ENCODE data around the gene CPNE8.
A peak's percentile ranks its signal among the peaks of the same experiment; 100 is the strongest.
"Not testable (repeated sequence)": the region's sequence is repeated elsewhere in the genome, so short reads cannot be mapped to it uniquely, and the experiment has no call there.

The CPNE8 gene

GRCh38 chr12:38776647-38777046, 128.7 kb downstream of the CPNE8 start:
- Mint-ChIP-seq H3K27me3 (no peaks in the 10 kb centered on the region), H3K4me1 (ENCODE audit: low read depth in 2 of 2) (peaks cover 0 to 2% of the 10 kb centered on the region in 2 donors), H3K27ac (no peak overlapping the region), H3K4me3 (no peak overlapping the region), H3K9me3 (peaks cover 0 to 6% of the 10 kb centered on the region in 2 donors), H3K36me3 (ENCODE audit: insufficient read depth) (no peaks in the 10 kb centered on the region)
- DNase-seq (no peak), ATAC-seq (replicated peaks) (no peak)

- Mint-ChIP-seq H3K27me3 (no peaks in the 10 kb centered on the region), H3K27ac (no peak overlapping the region), H3K4me1 (ENCODE audit: low read depth in 2 of 2) (peaks cover 0 to 2% of the 10 kb centered on the region in 2 donors), H3K4me3 (no peak overlapping the region), H3K36me3 (ENCODE audit: insufficient read depth) (no peaks in the 10 kb centered on the region), H3K9me3 (peaks cover 0 to 6% of the 10 kb centered on the region in 2 donors)
- no peak for ATAC-seq (replicated peaks)
- no peak for DNase-seq
Observed at GRCh38 chr12:38775457-38775856, 129.9 kb downstream of the CPNE8 start.

- ATAC-seq (replicated peaks) (no peak), DNase-seq (no peak)
- no peaks in the 10 kb centered on the region for H3K27me3 Mint-ChIP-seq
- H3K9me3 Mint-ChIP-seq = no peaks in the 10 kb centered on the region
- H3K36me3 Mint-ChIP-seq (ENCODE audit: insufficient read depth) = no peaks in the 10 kb centered on the region
- H3K27ac Mint-ChIP-seq = peak overlapping the region in 1 of 2 donors; percentile 81
- H3K4me1 Mint-ChIP-seq (ENCODE audit: low read depth in 2 of 2) = peaks cover 0 to 2% of the 10 kb centered on the region in 2 donors
- H3K4me3 Mint-ChIP-seq = no peak overlapping the region
Observed at GRCh38 chr12:38772437-38772836, 133.0 kb downstream of the CPNE8 start.

- ATAC-seq (replicated peaks) (peak; percentile 76), DNase-seq (peak in 1 of 3 experiments; percentile 3)
- H3K9me3 Mint-ChIP-seq = no peaks in the 10 kb centered on the region
- H3K27me3 Mint-ChIP-seq = no peaks in the 10 kb centered on the region
- peaks cover 0 to 2% of the 10 kb centered on the region in 2 donors for H3K4me1 Mint-ChIP-seq (ENCODE audit: low read depth in 2 of 2)
- no peaks in the 10 kb centered on the region for H3K36me3 Mint-ChIP-seq (ENCODE audit: insufficient read depth)
- H3K27ac Mint-ChIP-seq = peak overlapping the region; percentile 69 to 81
- H3K4me3 Mint-ChIP-seq = peak overlapping the region in 1 of 2 donors; percentile 63
Observed at GRCh38 chr12:38771871-38772270, 133.5 kb downstream of the CPNE8 start.

- ATAC-seq (replicated peaks) = no peak
- peaks cover 2% of the 10 kb centered on the region for H3K36me3 Mint-ChIP-seq (ENCODE audit: insufficient read depth)
- no peaks in the 10 kb centered on the region for H3K27me3 Mint-ChIP-seq
Observed at GRCh38 chr12:38761636-38762342, 143.6 kb downstream of the CPNE8 start.

GRCh38 chr12:38761111-38761510, 144.3 kb downstream of the CPNE8 start:
- H3K27me3 Mint-ChIP-seq = no peaks in the 10 kb centered on the region

More at GRCh38 chr12:38761636-38762342, 143.6 kb downstream of the CPNE8 start:
- DNase-seq = no peak
- Mint-ChIP-seq H3K4me1 (ENCODE audit: low read depth in 2 of 2) (no peaks in the 10 kb centered on the region), H3K9me3 (peaks cover 0 to 7% of the 10 kb centered on the region in 2 donors), H3K4me3 (no peak overlapping the region), H3K27ac (no peak overlapping the region)

GRCh38 chr12:38759621-38760020, 145.8 kb downstream of the CPNE8 start:
- no peak for DNase-seq
- no peak for ATAC-seq (replicated peaks)
- Mint-ChIP-seq H3K4me3 (no peak overlapping the region), H3K36me3 (ENCODE audit: insufficient read depth) (peaks cover 2% of the 10 kb centered on the region), H3K27ac (no peak overlapping the region), H3K27me3 (no peaks in the 10 kb centered on the region), H3K4me1 (ENCODE audit: low read depth in 2 of 2) (no peaks in the 10 kb centered on the region), H3K9me3 (peaks cover 0 to 7% of the 10 kb centered on the region in 2 donors)

More at GRCh38 chr12:38761111-38761510, 144.3 kb downstream of the CPNE8 start:
- no peak overlapping the region for H3K4me3 Mint-ChIP-seq
- H3K36me3 Mint-ChIP-seq (ENCODE audit: insufficient read depth) = peaks cover 2% of the 10 kb centered on the region
- no peak overlapping the region for H3K27ac Mint-ChIP-seq
- ATAC-seq (replicated peaks) (no peak), DNase-seq (no peak)
- no peaks in the 10 kb centered on the region for H3K4me1 Mint-ChIP-seq (ENCODE audit: low read depth in 2 of 2)
- peaks cover 0 to 7% of the 10 kb centered on the region in 2 donors for H3K9me3 Mint-ChIP-seq

- H3K36me3 Mint-ChIP-seq (ENCODE audit: insufficient read depth) = no peaks in the 10 kb centered on the region
- H3K9me3 Mint-ChIP-seq = peaks cover 7 to 8% of the 10 kb centered on the region in 2 donors
- DNase-seq = no peak
- H3K27ac Mint-ChIP-seq = no peak overlapping the region
- ATAC-seq (replicated peaks) = no peak
- H3K27me3 Mint-ChIP-seq = no peaks in the 10 kb centered on the region
- H3K4me1 Mint-ChIP-seq (ENCODE audit: low read depth in 2 of 2) = no peaks in the 10 kb centered on the region
- H3K4me3 Mint-ChIP-seq = no peak overlapping the region
Observed at GRCh38 chr12:38746744-38747143, 158.6 kb downstream of the CPNE8 start.

GRCh38 chr12:38745601-38746000, 159.8 kb downstream of the CPNE8 start:
- ATAC-seq (replicated peaks) (no peak), DNase-seq (no peak)
- Mint-ChIP-seq H3K27ac (no peak overlapping the region), H3K4me1 (ENCODE audit: low read depth in 2 of 2) (no peaks in the 10 kb centered on the region), H3K9me3 (peaks cover 7 to 8% of the 10 kb centered on the region in 2 donors), H3K36me3 (ENCODE audit: insufficient read depth) (no peaks in the 10 kb centered on the region), H3K27me3 (no peaks in the 10 kb centered on the region), H3K4me3 (no peak overlapping the region)

- no peaks in the 10 kb centered on the region for H3K27me3 Mint-ChIP-seq
- no peak overlapping the region for H3K4me3 Mint-ChIP-seq
- H3K27ac Mint-ChIP-seq = no peak overlapping the region
- H3K9me3 Mint-ChIP-seq = peaks cover under 1 to 2% of the 10 kb centered on the region in 2 donors
- no peaks in the 10 kb centered on the region for H3K4me1 Mint-ChIP-seq (ENCODE audit: low read depth in 2 of 2)
- ATAC-seq (replicated peaks) = no peak
- no peaks in the 10 kb centered on the region for H3K36me3 Mint-ChIP-seq (ENCODE audit: insufficient read depth)
- no peak for DNase-seq
Observed at GRCh38 chr12:38744041-38744440, 161.3 kb downstream of the CPNE8 start.

GRCh38 chr12:38742496-38742895, 162.9 kb downstream of the CPNE8 start:
- H3K4me3 Mint-ChIP-seq; DNase-seq; H3K27me3 Mint-ChIP-seq; H3K9me3 Mint-ChIP-seq; H3K4me1 Mint-ChIP-seq (ENCODE audit: low read depth in 2 of 2); ATAC-seq (replicated peaks); H3K27ac Mint-ChIP-seq; H3K36me3 Mint-ChIP-seq (ENCODE audit: insufficient read depth): not testable (repeated sequence)

GRCh38 chr12:38736821-38737220, 168.6 kb downstream of the CPNE8 start:
- no peak overlapping the region for H3K4me3 Mint-ChIP-seq
- no peaks in the 10 kb centered on the region for H3K27me3 Mint-ChIP-seq
- ATAC-seq (replicated peaks) (no peak), DNase-seq (no peak)
- H3K4me1 Mint-ChIP-seq (ENCODE audit: low read depth in 2 of 2) = peaks cover 0 to 8% of the 10 kb centered on the region in 2 donors
- H3K9me3 Mint-ChIP-seq = peaks cover 0 to 7% of the 10 kb centered on the region in 2 donors
- no peak overlapping the region for H3K27ac Mint-ChIP-seq
- H3K36me3 Mint-ChIP-seq (ENCODE audit: insufficient read depth) = no peaks in the 10 kb centered on the region

GRCh38 chr12:38732761-38733160, 172.6 kb downstream of the CPNE8 start:
- Mint-ChIP-seq H3K4me3 (no peak overlapping the region), H3K27ac (no peak overlapping the region), H3K27me3 (no peaks in the 10 kb centered on the region), H3K9me3 (peaks cover 0 to 3% of the 10 kb centered on the region in 2 donors), H3K4me1 (ENCODE audit: low read depth in 2 of 2) (peaks cover 0 to 8% of the 10 kb centered on the region in 2 donors), H3K36me3 (ENCODE audit: insufficient read depth) (no peaks in the 10 kb centered on the region)
- ATAC-seq (replicated peaks) (no peak), DNase-seq (no peak)

GRCh38 chr12:38728894-38729293, 176.5 kb downstream of the CPNE8 start:
- no peaks in the 10 kb centered on the region for H3K27me3 Mint-ChIP-seq
- no peak overlapping the region for H3K4me3 Mint-ChIP-seq
- no peaks in the 10 kb centered on the region for H3K9me3 Mint-ChIP-seq
- peaks cover 4% of the 10 kb centered on the region for H3K36me3 Mint-ChIP-seq (ENCODE audit: insufficient read depth)
- DNase-seq (no peak), ATAC-seq (replicated peaks) (no peak)
- peaks cover 0 to 4% of the 10 kb centered on the region in 2 donors for H3K4me1 Mint-ChIP-seq (ENCODE audit: low read depth in 2 of 2)
- no peak overlapping the region for H3K27ac Mint-ChIP-seq
